Neural cell (in vitro differentiated cells): Measurements from ENCODE around the gene IL1RAP.

Experiments
- POLR2AphosphoS5 ChIP-seq: IDR thresholded peaks from 2 replicates; pipeline ENCODE4 v1.6.1; 2012
- TF ChIP-seq, protein P1 (sequence below): fragments of 450-650 bp; IDR thresholded peaks from 2 replicates; pipeline ENCODE4 v1.5.1; 2014; ENCODE audit warnings: antibody characterized with exemption, mild to moderate bottlenecking, moderate library complexity; ENCODE audit not compliant: poor library complexity, severe bottlenecking

DNA sequence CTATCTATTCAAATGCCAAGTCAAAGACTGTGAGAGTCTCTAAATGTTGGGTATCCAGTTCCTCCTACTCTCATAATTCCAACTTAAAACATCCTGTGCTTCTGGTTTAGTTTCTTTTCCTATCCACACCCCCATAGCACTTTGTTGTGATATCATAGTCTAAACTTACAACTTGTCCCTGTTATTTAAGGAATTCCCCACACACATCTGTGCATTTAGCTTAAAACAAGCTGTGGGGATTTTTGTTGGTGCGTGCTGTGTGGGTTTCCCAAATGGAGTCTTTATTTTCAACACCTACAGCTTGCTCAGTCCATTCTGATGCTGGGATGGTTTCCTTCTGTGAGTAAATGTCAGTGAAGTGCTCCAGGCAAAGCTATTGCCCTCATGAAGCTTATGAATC lies 181.3 kb downstream of the IL1RAP start:
- no peak for TF ChIP-seq POLR2AphosphoS5
- TF ChIP-seq, protein P1, sequence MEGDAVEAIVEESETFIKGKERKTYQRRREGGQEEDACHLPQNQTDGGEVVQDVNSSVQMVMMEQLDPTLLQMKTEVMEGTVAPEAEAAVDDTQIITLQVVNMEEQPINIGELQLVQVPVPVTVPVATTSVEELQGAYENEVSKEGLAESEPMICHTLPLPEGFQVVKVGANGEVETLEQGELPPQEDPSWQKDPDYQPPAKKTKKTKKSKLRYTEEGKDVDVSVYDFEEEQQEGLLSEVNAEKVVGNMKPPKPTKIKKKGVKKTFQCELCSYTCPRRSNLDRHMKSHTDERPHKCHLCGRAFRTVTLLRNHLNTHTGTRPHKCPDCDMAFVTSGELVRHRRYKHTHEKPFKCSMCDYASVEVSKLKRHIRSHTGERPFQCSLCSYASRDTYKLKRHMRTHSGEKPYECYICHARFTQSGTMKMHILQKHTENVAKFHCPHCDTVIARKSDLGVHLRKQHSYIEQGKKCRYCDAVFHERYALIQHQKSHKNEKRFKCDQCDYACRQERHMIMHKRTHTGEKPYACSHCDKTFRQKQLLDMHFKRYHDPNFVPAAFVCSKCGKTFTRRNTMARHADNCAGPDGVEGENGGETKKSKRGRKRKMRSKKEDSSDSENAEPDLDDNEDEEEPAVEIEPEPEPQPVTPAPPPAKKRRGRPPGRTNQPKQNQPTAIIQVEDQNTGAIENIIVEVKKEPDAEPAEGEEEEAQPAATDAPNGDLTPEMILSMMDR: no peak
